Smooth muscle cell of trachea (primary cell): ENCODE data around the gene ADAMTSL3. TPM values are rescaled to one million over a fixed set of nuclear protein-coding genes. Genes with fewer than 3 reads are reported as not detected.

ENCODE experiments used
- total RNA-seq: library from RNA; depleted of rRNA; stranded (reverse); fragments of >200 nt; gene quantifications from 2 replicates; pipeline ENCODE4 v1.2.1, GENCODE V29; 2014

ADAMTSL3 gene
- total RNA-seq: 0.17 and 1.2 TPM in 2 replicates

GRCh38 chr15:83653639-83654378, at the start of gene ADAMTSL3:
ADAMTSL3 (plus strand) TSS chr15:83654123; CDS start chr15:83655762, 1,639 bp downstream.

Other genes with a start within 250 kb of the ADAMTSL3 start
- 0.17 and 0.29 TPM in 2 replicates for gene SH3GL3, start 206.8 kb upstream of the ADAMTSL3 start, total RNA-seq